HG03139 (cell line): Measurements from ENCODE around the gene AARS1.
"Not testable (repeated sequence)": the region's sequence is repeated elsewhere in the genome, so short reads cannot be mapped to it uniquely, and the experiment has no call there.

Experiments used
- ATAC-seq: cut with Tn5 transposase; IDR thresholded peaks from one replicate; pipeline ENCODE4 v1.9.1; 2021; ENCODE audit not compliant: unreplicated experiment

AARS1 gene

DNA sequence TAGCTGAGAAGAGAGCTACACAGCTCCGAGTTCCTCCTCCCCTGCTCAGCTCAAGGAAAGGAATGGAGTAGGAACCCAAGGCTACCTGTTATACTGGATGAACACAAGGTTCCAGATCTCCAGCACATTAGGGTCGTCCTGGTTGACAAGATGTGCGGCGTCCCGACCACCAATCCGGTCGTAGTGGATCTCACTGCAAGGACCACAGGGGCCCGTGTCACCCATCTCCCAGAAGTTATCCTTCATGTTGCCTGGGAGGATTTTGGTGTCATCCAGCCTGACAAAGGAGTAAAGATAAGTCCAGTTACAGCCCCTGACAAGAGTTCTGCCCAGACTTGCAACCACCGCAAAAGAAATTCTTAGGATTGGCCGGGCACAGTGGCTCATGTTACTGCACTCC, 17.6 kb downstream of the AARS1 start:
- ATAC-seq = no peak

DNA sequence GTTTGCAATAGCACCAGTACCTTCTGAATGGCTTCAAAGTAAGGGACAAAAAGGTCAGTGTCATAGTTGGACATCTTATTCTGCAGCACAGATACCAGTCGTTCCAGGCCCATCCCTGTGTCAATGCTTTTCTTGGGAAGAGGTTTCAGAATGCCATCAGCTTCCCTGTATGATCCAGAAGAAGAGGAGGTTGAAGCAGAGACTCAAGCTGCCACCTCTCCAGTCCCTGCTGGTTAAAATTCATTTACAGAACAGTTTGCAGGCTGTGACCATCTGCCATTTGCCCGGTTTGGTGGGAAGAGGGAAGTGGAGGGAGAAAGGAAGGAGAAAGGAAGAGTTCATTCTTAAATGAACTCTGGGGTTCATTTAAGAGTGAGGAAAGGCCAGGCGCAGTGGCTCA, 19.1 kb downstream of the AARS1 start:
- no peak for ATAC-seq

DNA sequence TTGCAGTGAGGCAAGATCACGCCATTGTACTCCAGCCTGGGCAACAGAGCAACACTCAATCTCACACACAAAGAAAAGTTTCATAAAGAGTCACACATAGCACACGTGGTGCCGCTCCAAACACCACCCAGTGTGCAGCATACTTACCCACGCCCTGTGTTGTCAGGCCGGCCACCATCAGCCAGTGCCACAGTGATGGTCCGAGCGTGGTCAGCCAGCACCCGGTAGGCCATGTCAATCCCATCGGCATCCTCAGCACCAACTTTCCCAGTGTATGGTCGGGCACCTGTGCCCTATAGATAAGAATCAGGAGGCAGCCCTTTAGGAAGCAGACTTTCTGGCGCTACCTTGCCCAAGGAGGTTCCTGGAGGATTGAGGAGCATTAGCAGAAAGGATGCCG, 19.8 kb downstream of the AARS1 start:
- no peak for ATAC-seq

GRCh38 chr16:70267922-70268321, 21.4 kb downstream of the AARS1 start:
- ATAC-seq = not testable (repeated sequence)

DNA sequence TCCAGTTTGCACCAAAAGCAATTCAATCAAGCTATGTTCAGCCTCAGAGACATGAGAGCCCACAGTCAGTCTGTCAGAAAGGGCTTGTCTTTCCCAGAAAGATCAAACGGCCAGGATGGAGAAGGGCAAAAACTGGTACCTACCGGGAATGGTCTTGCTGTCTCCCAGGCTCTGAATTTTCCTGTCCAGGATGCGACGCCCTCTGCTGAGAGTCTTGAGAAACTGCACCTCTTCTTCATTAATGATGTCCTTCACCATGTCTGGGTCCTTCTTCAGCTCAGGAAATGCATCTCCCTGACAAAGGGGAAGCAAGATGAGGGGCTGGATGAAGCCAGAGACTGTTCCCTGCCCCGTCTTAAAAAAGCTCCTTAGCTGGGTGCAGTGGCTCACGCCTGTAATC, 21.8 kb downstream of the AARS1 start:
- ATAC-seq = no peak

DNA sequence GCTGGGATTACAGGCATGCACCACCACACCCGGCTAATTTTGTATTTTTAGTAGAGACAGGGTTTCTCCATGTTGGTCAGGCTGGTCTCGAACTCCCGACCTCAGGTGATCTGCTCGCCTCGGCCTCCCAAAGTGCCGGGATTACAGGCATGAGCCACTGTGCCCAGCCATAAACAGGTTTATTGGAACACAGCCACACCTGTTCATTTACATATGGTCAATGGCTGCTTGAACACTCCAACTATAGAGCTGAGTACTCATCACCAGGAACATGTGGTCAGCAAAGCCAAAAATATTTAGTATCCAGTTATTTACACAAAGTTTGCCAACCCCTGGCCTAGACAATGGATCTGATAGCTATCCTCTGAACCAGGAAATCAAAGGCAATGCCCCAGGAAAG, 29.4 kb downstream of the AARS1 start:
- not testable (repeated sequence) for ATAC-seq

DNA sequence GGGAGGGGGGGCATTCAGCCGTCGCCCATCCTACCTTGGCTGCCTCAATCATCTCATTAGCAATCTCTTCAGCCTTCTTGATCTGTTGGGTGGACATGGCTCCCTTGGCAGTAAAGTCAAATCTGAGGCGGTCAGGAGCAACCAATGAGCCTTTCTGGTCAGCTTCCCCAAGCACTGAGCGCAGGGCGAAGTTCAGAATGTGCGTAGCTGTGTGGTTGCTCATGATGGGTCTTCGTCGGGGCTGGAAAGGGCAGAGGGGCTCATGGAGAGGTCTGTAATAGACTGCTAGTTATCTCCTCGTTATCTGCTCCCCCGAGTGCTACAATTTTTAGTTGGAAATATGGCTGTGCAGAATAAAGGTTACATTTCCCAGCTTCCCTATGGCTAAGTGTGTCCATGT, 30.4 kb downstream of the AARS1 start:
- ATAC-seq = no peak

DNA sequence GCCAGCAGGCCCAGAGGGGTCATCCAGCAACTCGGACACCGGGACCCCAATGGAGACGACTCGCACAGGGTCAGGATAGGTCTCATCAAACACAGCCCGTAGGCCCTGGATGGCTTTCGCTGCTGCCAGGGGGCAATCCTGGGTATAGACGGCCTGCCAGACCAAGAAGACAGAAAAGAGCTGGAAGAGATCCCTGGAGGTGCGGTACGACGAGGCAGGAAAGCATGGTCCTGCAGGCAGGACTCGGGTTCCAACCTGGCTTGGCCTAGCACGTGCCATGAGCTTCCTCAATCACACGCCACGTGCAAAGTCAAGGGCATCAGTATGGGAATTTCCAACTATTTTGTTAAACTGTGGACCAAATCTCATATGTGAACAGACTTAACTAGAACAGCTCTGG, 31.2 kb downstream of the AARS1 start:
- no peak for ATAC-seq

- ATAC-seq = no peak
Measured at GRCh38 chr16:70257391-70257790, 31.9 kb downstream of the AARS1 start.

- no peak for ATAC-seq
Measured at GRCh38 chr16:70255574-70255973, 33.7 kb downstream of the AARS1 start.

DNA sequence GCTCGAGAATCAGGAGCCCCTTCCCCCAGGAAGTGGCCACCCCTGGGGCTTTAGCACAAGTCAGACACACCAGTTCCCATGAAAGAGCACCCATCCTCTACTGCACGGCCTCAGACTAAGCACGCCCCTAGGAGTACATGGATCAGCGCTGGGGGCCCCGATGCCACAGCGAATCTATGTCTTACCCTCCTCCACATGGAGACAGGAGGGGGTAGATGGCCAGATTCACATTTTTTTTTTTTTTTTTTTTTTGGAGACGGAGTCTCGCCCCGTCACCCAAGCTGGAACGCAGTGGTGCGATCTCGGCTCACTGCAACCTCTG, 34.4 kb downstream of the AARS1 start:
- no peak for ATAC-seq

DNA sequence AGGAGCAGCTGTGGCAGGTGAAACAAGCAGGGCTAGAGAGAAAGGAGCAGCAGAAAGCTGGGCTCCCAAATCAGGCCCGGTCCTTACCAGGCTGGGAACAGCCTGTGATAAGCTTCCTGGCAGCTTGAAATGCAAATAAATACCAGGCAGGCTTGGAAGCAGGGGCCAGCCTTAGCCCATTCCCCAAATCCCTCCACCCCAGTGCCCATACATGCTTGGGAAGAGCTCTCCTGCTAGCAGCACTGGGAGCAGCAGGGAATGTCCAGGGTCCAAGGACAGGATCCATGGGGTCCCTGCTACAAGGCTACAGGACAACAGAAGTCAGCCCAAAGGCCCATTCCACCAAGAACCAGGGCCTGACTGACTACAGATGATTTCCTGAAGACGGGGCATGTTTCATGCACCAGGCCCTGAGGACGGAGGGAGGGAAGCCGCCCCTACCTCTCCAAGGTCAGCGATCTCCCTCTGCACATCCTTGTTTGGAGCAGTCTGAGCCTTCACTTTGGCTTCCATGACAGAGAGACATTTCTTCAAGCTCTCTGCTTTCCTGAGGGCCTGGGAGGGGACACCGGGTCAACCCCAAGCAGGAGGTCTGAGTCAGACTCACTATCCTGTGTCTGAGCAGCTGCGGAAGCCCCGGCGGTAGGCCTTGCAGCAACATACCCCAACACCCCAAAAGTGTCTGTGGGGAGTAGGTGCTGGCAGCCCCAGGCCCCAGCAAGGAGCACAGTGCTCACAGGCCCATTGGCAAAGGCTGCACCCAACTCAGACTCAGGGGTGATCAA, 34.9 kb downstream of the AARS1 start:
- ATAC-seq = no peak

DNA sequence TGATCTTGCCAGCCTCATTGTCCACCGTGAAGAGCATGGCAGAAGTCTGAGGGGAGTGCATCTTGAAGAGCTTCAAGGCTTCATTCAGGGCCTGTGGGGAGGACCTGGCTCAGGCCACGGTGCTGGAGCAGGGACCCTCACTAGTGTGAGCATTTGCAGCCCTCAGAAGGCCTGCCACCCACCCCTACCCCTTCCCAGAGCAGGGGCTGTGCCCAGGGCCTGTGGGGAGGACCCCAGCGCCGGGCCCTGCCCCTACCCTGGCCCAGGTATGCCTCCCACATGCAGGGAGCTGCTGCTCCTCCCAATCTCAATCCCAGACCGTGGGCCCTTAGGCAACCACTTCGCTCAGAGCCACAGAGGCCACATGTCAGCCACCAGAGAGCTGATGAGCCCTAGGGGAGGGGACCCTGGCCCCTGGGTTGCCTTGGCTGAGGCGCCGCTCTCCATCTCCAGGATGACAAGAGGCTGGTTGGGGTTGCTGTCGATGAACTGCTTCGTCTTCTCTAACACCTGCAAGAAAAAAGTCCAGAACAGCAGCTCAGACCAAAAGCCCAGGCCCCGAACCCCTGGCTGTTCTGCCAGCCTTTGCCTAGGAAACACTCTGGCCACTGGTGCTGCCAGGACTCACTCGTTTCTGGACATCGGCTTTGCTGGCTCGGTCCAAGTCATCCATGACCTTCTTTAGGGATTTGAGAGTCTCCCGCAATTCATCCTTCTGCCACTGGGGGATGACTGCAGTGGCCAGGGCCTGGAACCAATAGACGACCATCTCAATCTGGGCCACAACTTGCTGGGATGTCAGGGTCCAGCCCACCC, 35.8 kb downstream of the AARS1 start:
- no peak for ATAC-seq

GRCh38 chr16:70252355-70252988, 36.8 kb downstream of the AARS1 start:
- no peak for ATAC-seq

GRCh38 chr16:70251629-70252354, 37.5 kb downstream of the AARS1 start, which contains the start of gene EXOSC6:
Gene EXOSC6, minus strand, starts transcription at chr16:70251940. Its CDS starts 40 bp downstream, at chr16:70251900.
- ATAC-seq = peak; percentile 75

DNA sequence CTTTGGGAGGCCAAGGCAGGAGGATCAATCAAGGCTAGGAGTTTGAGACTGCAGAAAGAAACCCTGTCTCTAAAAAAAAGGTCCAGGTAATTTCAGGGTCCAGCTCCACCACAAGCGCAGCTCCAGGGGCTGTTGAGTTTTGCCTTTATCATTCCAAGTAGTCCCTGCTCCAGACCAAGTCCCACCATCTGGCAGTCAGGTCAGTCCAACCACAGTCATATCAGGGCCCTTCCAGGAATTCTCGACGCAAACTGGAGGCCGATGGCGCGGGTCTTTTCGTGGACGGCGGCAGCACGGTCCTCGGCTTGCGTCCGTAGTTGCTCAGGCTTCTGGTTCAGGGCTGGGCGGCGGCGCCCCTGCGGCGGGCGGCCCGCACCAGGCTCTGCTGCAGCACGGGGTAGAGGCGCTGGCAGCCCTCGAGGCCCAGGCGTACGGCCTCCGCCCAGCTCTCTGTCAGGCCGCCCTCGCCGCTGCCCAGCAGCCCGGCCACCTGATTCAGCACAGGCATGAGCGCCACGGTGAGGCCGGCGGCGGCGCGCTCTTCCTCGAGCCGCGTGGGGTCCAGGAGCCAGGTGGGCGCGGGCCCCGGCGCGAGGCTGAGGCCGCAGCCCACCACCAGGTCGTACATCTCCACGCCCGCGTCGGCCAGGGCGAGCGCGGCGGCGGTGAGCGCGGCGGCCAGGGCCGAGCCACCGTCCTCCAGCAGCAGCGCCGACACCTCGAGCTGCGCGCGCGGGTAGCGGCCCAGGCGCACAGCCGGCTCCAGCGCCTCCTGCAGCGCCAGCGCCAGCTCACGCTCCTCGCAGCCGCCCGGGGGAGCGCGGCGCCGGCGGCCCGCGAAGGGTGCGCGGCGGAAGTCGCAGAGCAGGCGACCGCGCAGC, 38.3 kb downstream of the AARS1 start:
- ATAC-seq = peak; percentile 25

DNA sequence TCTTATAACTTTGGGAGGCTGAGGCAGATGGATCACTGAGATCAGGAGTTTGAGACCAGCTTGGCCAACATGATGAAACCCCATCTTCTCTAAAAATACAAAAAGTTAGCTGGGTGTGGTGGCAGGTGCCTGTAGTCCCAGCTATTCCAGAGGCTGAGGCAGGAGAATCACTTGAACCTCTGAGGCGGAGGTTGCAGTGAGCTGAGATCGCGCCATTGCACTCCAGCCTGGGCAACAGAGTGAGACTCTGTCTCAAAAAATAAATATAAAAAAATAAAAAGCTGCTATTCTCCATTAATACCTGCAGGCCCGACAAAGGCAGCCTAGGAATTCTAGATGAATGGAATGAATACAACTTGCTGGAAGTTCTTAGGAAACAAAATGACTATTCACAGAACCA, 39.6 kb downstream of the AARS1 start:
- ATAC-seq = not testable (repeated sequence)

DNA sequence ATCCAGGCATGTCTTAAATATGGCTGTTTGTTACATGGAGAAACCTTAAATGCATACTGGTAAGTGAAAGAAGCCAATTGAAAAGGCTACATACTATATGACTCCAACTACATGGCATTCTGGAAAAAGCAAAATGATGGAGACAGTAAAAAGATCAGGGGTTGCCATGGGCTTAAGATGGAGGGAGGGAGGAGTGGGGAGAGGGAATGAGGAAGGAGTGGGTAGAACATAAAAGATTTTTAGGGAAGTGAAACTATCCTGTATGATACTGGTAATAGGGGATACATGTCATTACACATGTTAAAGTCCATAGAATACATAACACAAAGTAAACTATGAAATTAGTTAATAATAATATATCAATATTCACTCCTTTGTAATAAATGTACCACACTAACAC, 50.5 kb downstream of the AARS1 start:
- ATAC-seq = not testable (repeated sequence)

- not testable (repeated sequence) for ATAC-seq
Measured at GRCh38 chr16:70231831-70232230, 57.5 kb downstream of the AARS1 start.

- ATAC-seq = not testable (repeated sequence)
Measured at GRCh38 chr16:70226024-70226423, 63.3 kb downstream of the AARS1 start.
